Measurements from ENCODE around the gene GPI. TPM values are rescaled to one million over a fixed set of nuclear protein-coding genes. Genes with fewer than 3 reads are reported as not detected.

GPI gene
- polyA plus RNA-seq, 1 donor = 159 TPM

GRCh38 chr19:34335914-34336313, 29.1 kb upstream of the GPI start:
- peaks cover 3% of the 10 kb centered on the region for H3K4me1 ChIP-seq (ENCODE audit: control insufficient read depth, insufficient read depth, low read length)
- H3K9me3 ChIP-seq (ENCODE audit: control insufficient read depth, low read depth, low read length) = no peaks in the 10 kb centered on the region
- DNase-seq = no peak
- H3K27ac ChIP-seq (ENCODE audit: low read length) = no peak overlapping the region
- no peaks in the 10 kb centered on the region for H3K27me3 ChIP-seq (ENCODE audit: control insufficient read depth, insufficient read depth, low read length)
- H3K4me3 ChIP-seq (ENCODE audit: low read length) = no peak overlapping the region
- peaks cover 65% of the 10 kb centered on the region for H3K36me3 ChIP-seq (ENCODE audit: control insufficient read depth, insufficient read depth, low read length)
- 100% methylated on average over 1 of the region's 3 CpGs for WGBS (ENCODE audit: insufficient coverage, low lambda C conversion rate)

- no CpG with 5 or more reads among the region's 1 CpG for WGBS (ENCODE audit: insufficient coverage, low lambda C conversion rate)
- peaks cover 4% of the 10 kb centered on the region for H3K4me1 ChIP-seq (ENCODE audit: control insufficient read depth, insufficient read depth, low read length)
- H3K36me3 ChIP-seq (ENCODE audit: control insufficient read depth, insufficient read depth, low read length) = peaks cover 64% of the 10 kb centered on the region
- H3K27ac ChIP-seq (ENCODE audit: low read length) = no peak overlapping the region
- DNase-seq = no peak
- H3K9me3 ChIP-seq (ENCODE audit: control insufficient read depth, low read depth, low read length) = no peaks in the 10 kb centered on the region
- no peaks in the 10 kb centered on the region for H3K27me3 ChIP-seq (ENCODE audit: control insufficient read depth, insufficient read depth, low read length)
- no peak overlapping the region for H3K4me3 ChIP-seq (ENCODE audit: low read length)
Observed at GRCh38 chr19:34336781-34337271, 28.2 kb upstream of the GPI start.

GRCh38 chr19:34337739-34338138, 27.3 kb upstream of the GPI start:
- Histone ChIP-seq H3K27me3 (ENCODE audit: control insufficient read depth, insufficient read depth, low read length) (no peaks in the 10 kb centered on the region), H3K36me3 (ENCODE audit: control insufficient read depth, insufficient read depth, low read length) (peaks cover 65% of the 10 kb centered on the region), H3K27ac (ENCODE audit: low read length) (no peak overlapping the region), H3K4me3 (ENCODE audit: low read length) (no peak overlapping the region), H3K4me1 (ENCODE audit: control insufficient read depth, insufficient read depth, low read length) (peaks cover 10% of the 10 kb centered on the region), H3K9me3 (ENCODE audit: control insufficient read depth, low read depth, low read length) (no peaks in the 10 kb centered on the region)
- peak in 1 of 2 donors; percentile 62 for DNase-seq
- WGBS (ENCODE audit: insufficient coverage, low lambda C conversion rate) = no CpG with 5 or more reads among the region's 2 CpGs

GRCh38 chr19:34341935-34342680, 22.9 kb upstream of the GPI start:
- H3K27me3 ChIP-seq (ENCODE audit: control insufficient read depth, insufficient read depth, low read length) = no peaks in the 10 kb centered on the region
- no peak for DNase-seq
- no peak overlapping the region for H3K4me3 ChIP-seq (ENCODE audit: low read length)
- H3K27ac ChIP-seq (ENCODE audit: low read length) = peak overlapping the region; percentile 5
- no peaks in the 10 kb centered on the region for H3K9me3 ChIP-seq (ENCODE audit: control insufficient read depth, low read depth, low read length)
- H3K36me3 ChIP-seq (ENCODE audit: control insufficient read depth, insufficient read depth, low read length) = peaks cover 58% of the 10 kb centered on the region
- H3K4me1 ChIP-seq (ENCODE audit: control insufficient read depth, insufficient read depth, low read length) = peaks cover 8% of the 10 kb centered on the region
- 60% methylated on average over 1 of the region's 12 CpGs for WGBS (ENCODE audit: insufficient coverage, low lambda C conversion rate)

- Histone ChIP-seq H3K4me3 (ENCODE audit: low read length) (no peak overlapping the region), H3K27ac (ENCODE audit: low read length) (no peak overlapping the region), H3K9me3 (ENCODE audit: control insufficient read depth, low read depth, low read length) (no peaks in the 10 kb centered on the region), H3K27me3 (ENCODE audit: control insufficient read depth, insufficient read depth, low read length) (no peaks in the 10 kb centered on the region), H3K4me1 (ENCODE audit: control insufficient read depth, insufficient read depth, low read length) (peaks cover 8% of the 10 kb centered on the region), H3K36me3 (ENCODE audit: control insufficient read depth, insufficient read depth, low read length) (peaks cover 58% of the 10 kb centered on the region)
- DNase-seq = no peak
- no CpG with 5 or more reads among the region's 2 CpGs for WGBS (ENCODE audit: insufficient coverage, low lambda C conversion rate)
Observed at GRCh38 chr19:34343751-34344150, 21.2 kb upstream of the GPI start.

- peaks cover 54% of the 10 kb centered on the region for H3K36me3 ChIP-seq (ENCODE audit: control insufficient read depth, insufficient read depth, low read length)
- H3K4me1 ChIP-seq (ENCODE audit: control insufficient read depth, insufficient read depth, low read length) = peaks cover 8% of the 10 kb centered on the region
- DNase-seq = peak; percentile 64 to 76
- no peak overlapping the region for H3K4me3 ChIP-seq (ENCODE audit: low read length)
- no peaks in the 10 kb centered on the region for H3K27me3 ChIP-seq (ENCODE audit: control insufficient read depth, insufficient read depth, low read length)
- no peak overlapping the region for H3K27ac ChIP-seq (ENCODE audit: low read length)
- WGBS (ENCODE audit: insufficient coverage, low lambda C conversion rate) = 100% methylated on average over 1 of the region's 7 CpGs
- no peaks in the 10 kb centered on the region for H3K9me3 ChIP-seq (ENCODE audit: control insufficient read depth, low read depth, low read length)
Observed at GRCh38 chr19:34345947-34346351, 19.0 kb upstream of the GPI start.

GRCh38 chr19:34347561-34348165, 17.3 kb upstream of the GPI start:
- Histone ChIP-seq H3K27ac (ENCODE audit: low read length) (no peak overlapping the region), H3K4me1 (ENCODE audit: control insufficient read depth, insufficient read depth, low read length) (no peaks in the 10 kb centered on the region), H3K9me3 (ENCODE audit: control insufficient read depth, low read depth, low read length) (no peaks in the 10 kb centered on the region), H3K27me3 (ENCODE audit: control insufficient read depth, insufficient read depth, low read length) (no peaks in the 10 kb centered on the region), H3K36me3 (ENCODE audit: control insufficient read depth, insufficient read depth, low read length) (peaks cover 50% of the 10 kb centered on the region), H3K4me3 (ENCODE audit: low read length) (no peak overlapping the region)
- no peak for DNase-seq
- 50% methylated on average over 2 of the region's 19 CpGs for WGBS (ENCODE audit: insufficient coverage, low lambda C conversion rate)

- Histone ChIP-seq H3K4me1 (ENCODE audit: control insufficient read depth, insufficient read depth, low read length) (peaks cover 4% of the 10 kb centered on the region), H3K27me3 (ENCODE audit: control insufficient read depth, insufficient read depth, low read length) (no peaks in the 10 kb centered on the region), H3K9me3 (ENCODE audit: control insufficient read depth, low read depth, low read length) (no peaks in the 10 kb centered on the region), H3K27ac (ENCODE audit: low read length) (no peak overlapping the region), H3K4me3 (ENCODE audit: low read length) (no peak overlapping the region), H3K36me3 (ENCODE audit: control insufficient read depth, insufficient read depth, low read length) (peaks cover 53% of the 10 kb centered on the region)
- WGBS (ENCODE audit: insufficient coverage, low lambda C conversion rate) = no CpG with 5 or more reads among the region's 11 CpGs
- DNase-seq = no peak
Observed at GRCh38 chr19:34348899-34349487, 16.0 kb upstream of the GPI start.

GRCh38 chr19:34350161-34350561, 14.8 kb upstream of the GPI start:
- Histone ChIP-seq H3K4me1 (ENCODE audit: control insufficient read depth, insufficient read depth, low read length) (peaks cover 4% of the 10 kb centered on the region), H3K4me3 (ENCODE audit: low read length) (no peak overlapping the region), H3K27me3 (ENCODE audit: control insufficient read depth, insufficient read depth, low read length) (no peaks in the 10 kb centered on the region), H3K36me3 (ENCODE audit: control insufficient read depth, insufficient read depth, low read length) (peaks cover 56% of the 10 kb centered on the region), H3K9me3 (ENCODE audit: control insufficient read depth, low read depth, low read length) (no peaks in the 10 kb centered on the region), H3K27ac (ENCODE audit: low read length) (no peak overlapping the region)
- WGBS (ENCODE audit: insufficient coverage, low lambda C conversion rate) = no CpG with 5 or more reads among the region's 7 CpGs
- no peak for DNase-seq

GRCh38 chr19:34351382-34351826, 13.6 kb upstream of the GPI start:
- no CpG with 5 or more reads among the region's 4 CpGs for WGBS (ENCODE audit: insufficient coverage, low lambda C conversion rate)
- DNase-seq = no peak

More at GRCh38 chr19:34351382-34351826, 13.6 kb upstream of the GPI start:
- H3K27me3 ChIP-seq (ENCODE audit: control insufficient read depth, insufficient read depth, low read length) = no peaks in the 10 kb centered on the region
- no peak overlapping the region for H3K27ac ChIP-seq (ENCODE audit: low read length)
- peaks cover 4% of the 10 kb centered on the region for H3K4me1 ChIP-seq (ENCODE audit: control insufficient read depth, insufficient read depth, low read length)
- peaks cover 62% of the 10 kb centered on the region for H3K36me3 ChIP-seq (ENCODE audit: control insufficient read depth, insufficient read depth, low read length)
- H3K4me3 ChIP-seq (ENCODE audit: low read length) = no peak overlapping the region
- no peaks in the 10 kb centered on the region for H3K9me3 ChIP-seq (ENCODE audit: control insufficient read depth, low read depth, low read length)
